Fibroblast of lung (primary cell): ENCODE data around the gene ZDHHC9.

Experiments used
- CTCF ChIP-seq, 2 donors: IDR thresholded peaks in 1 of 2; conservative IDR thresholded peaks in 1 of 2; 1 replicate in 1 of 2; 2 replicates in 1 of 2; pipeline ENCODE4 v1.5.1; 2011 to 2012; ENCODE audit warnings: low read length in 2 of 2, control low read depth in 1 of 2, inconsistent platforms in 1 of 2, low read depth in 1 of 2, mild to moderate bottlenecking in 1 of 2
- EZH2 ChIP-seq: IDR thresholded peaks from 2 replicates; pipeline ENCODE4 v1.5.1; 2012; ENCODE audit warnings: low read length, control low read depth, mild to moderate bottlenecking; ENCODE audit errors: missing control alignments

- no peak for TF ChIP-seq EZH2
- TF ChIP-seq CTCF (conservative IDR thresholded peaks at IDR 0.05 in 1 of 2, IDR thresholded peaks at IDR 0.05 in 1 of 2; ENCODE audit: low read depth in 1 of 2, low read length in 2 of 2), result no peak
Measured at GRCh38 chrX:129818123-129818522, 25.6 kb downstream of the ZDHHC9 start.
